ENCODE results near the gene COX7A2L. TPM values are rescaled to one million over a fixed set of nuclear protein-coding genes. Genes with fewer than 3 reads are reported as not detected.
A peak's percentile ranks its signal among the peaks of the same experiment; 100 is the strongest.

The COX7A2L gene
- total RNA-seq, 1 experiment from 2014 or later: 85.4 TPM

- no peak for DNase-seq (ENCODE audit: low spot score)
- H3K4me3 ChIP-seq (ENCODE audit: low read depth, low read length, poor library complexity, severe bottlenecking): no peak overlapping the region
- H3K9me3 ChIP-seq (ENCODE audit: low read depth, low read length, poor library complexity, severe bottlenecking): no peaks in the 10 kb centered on the region
- POLR2A ChIA-PET (ENCODE audit: low non-redundant PET): no interaction called here
- H3K4me1 ChIP-seq (ENCODE audit: insufficient read depth, low read length, poor library complexity, severe bottlenecking): peaks cover 11% of the 10 kb centered on the region
- peaks cover 58% of the 10 kb centered on the region for H3K36me3 ChIP-seq (ENCODE audit: insufficient read depth, low read length, poor library complexity, severe bottlenecking)
- CTCF ChIA-PET: no interaction called here
- intact Hi-C loops (cut with micrococcal nuclease; ENCODE audit: unreplicated experiment): no loop called here
- no peak for TF ChIP-seq CTCF (conservative IDR thresholded peaks at IDR 0.05; ENCODE audit: low read depth, low read length)
- TF ChIP-seq EZH2 (IDR thresholded peaks at IDR 0.05; ENCODE audit: borderline replicate concordance, low read depth, low read length, poor library complexity, severe bottlenecking): no peak
- no TSS peak for BruUV-seq (replicated peaks)
- H3K27me3 ChIP-seq (replicated peaks; ENCODE audit: insufficient read depth, low read depth, low read length, poor library complexity): no peaks in the 10 kb centered on the region
- H3K27ac ChIP-seq (ENCODE audit: low read depth, low read length, poor library complexity, severe bottlenecking): no peak overlapping the region
Observed at GRCh38 chr2:42333579-42333978, 27.4 kb downstream of the COX7A2L start.

GRCh38 chr2:42332575-42332974 is 28.4 kb downstream of the COX7A2L start:
- peaks cover 58% of the 10 kb centered on the region for H3K36me3 ChIP-seq (ENCODE audit: insufficient read depth, low read length, poor library complexity, severe bottlenecking)
- H3K4me1 ChIP-seq (ENCODE audit: insufficient read depth, low read length, poor library complexity, severe bottlenecking): peaks cover 11% of the 10 kb centered on the region
- intact Hi-C loops (cut with micrococcal nuclease; ENCODE audit: unreplicated experiment): no loop called here
- TF ChIP-seq EZH2 (IDR thresholded peaks at IDR 0.05; ENCODE audit: borderline replicate concordance, low read depth, low read length, poor library complexity, severe bottlenecking) (no peak), CTCF (conservative IDR thresholded peaks at IDR 0.05; ENCODE audit: low read depth, low read length) (no peak)
- BruUV-seq (replicated peaks): no TSS peak
- H3K27ac ChIP-seq (ENCODE audit: low read depth, low read length, poor library complexity, severe bottlenecking): no peak overlapping the region
- ChIA-PET POLR2A (ENCODE audit: low non-redundant PET) (no interaction called here), CTCF (no interaction called here)
- H3K4me3 ChIP-seq (ENCODE audit: low read depth, low read length, poor library complexity, severe bottlenecking): no peak overlapping the region
- DNase-seq (ENCODE audit: low spot score): no peak
- no peaks in the 10 kb centered on the region for H3K27me3 ChIP-seq (replicated peaks; ENCODE audit: insufficient read depth, low read depth, low read length, poor library complexity)
- H3K9me3 ChIP-seq (ENCODE audit: low read depth, low read length, poor library complexity, severe bottlenecking): no peaks in the 10 kb centered on the region

DNA sequence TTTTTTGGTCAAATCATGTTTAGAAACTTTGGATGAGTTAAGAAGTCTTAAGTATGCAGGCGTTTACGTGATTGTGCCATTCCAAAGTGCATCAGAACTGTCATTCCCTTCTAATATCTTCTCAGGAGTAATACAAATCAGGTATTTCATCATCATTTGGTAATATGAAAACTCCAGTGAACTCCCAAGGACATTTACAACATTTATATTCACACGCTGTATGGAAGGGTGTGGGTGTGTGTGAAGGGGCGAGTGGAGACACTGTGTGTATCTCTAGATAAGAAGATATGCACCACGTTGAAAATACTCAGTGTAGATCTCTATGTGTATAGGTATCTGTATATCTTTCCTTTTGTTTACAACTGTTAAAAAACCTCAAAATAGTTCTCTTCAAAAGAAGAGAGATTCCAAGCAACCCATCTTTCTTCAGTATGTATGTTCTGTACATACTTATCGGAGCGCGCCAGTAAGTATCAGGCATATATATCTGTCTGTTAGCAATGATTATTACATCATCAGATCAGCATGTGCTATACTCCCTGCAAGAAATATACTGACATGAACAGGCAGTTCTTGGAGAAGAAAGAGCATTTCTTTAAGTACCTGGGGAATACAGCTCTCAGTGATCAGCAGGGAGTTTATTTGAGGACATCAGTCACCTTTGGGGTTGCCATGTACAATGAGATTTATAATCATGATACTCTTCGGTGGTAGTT is 29.3 kb downstream of the COX7A2L start:
- Histone ChIP-seq H3K4me3 (ENCODE audit: low read depth, low read length, poor library complexity, severe bottlenecking) (no peak overlapping the region), H3K36me3 (ENCODE audit: insufficient read depth, low read length, poor library complexity, severe bottlenecking) (peaks cover 53% of the 10 kb centered on the region), H3K27ac (ENCODE audit: low read depth, low read length, poor library complexity, severe bottlenecking) (peak overlapping the region; percentile 10), H3K4me1 (ENCODE audit: insufficient read depth, low read length, poor library complexity, severe bottlenecking) (peaks cover 11% of the 10 kb centered on the region), H3K9me3 (ENCODE audit: low read depth, low read length, poor library complexity, severe bottlenecking) (no peaks in the 10 kb centered on the region), H3K27me3 (replicated peaks; ENCODE audit: insufficient read depth, low read depth, low read length, poor library complexity) (no peaks in the 10 kb centered on the region)
- no TSS peak for BruUV-seq (replicated peaks)
- POLR2A ChIA-PET (ENCODE audit: low non-redundant PET): no interaction called here
- TF ChIP-seq EZH2 (IDR thresholded peaks at IDR 0.05; ENCODE audit: borderline replicate concordance, low read depth, low read length, poor library complexity, severe bottlenecking) (no peak), CTCF (conservative IDR thresholded peaks at IDR 0.05; ENCODE audit: low read depth, low read length) (no peak)
- intact Hi-C loops (cut with micrococcal nuclease; ENCODE audit: unreplicated experiment): no loop called here
- CTCF ChIA-PET: interaction anchor here (0.5 kb wide), 1 partner anchor 291 kb away, joined by 3 read pairs; no protein-coding TSS in a partner anchor
- no peak for DNase-seq (ENCODE audit: low spot score)

Data from A673 (cell line).